ENCODE results near the gene DCAF8.

DCAF8 gene

DNA sequence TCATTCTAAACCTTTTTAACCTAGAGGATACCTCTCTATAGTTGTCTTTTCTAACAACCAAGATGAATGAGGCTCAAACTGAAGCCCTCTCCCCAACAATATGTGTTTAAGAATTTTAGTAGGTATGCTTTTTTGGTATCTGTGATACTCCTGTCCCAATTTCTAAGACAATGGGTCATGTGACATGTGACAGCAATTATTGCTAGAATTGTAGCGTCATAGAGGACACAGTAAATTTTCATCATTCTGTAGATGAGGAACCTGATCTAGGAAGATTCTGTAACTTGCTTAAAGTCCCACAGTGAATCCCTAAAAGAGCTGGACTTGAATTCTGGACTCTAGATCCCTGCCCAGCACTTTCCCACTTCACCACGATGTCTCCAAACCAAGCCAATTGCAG is 83.6 kb downstream of the DCAF8 start:
- no peak for DNase-seq (ENCODE audit: low spot score)
- TF ChIP-seq, protein P1, sequence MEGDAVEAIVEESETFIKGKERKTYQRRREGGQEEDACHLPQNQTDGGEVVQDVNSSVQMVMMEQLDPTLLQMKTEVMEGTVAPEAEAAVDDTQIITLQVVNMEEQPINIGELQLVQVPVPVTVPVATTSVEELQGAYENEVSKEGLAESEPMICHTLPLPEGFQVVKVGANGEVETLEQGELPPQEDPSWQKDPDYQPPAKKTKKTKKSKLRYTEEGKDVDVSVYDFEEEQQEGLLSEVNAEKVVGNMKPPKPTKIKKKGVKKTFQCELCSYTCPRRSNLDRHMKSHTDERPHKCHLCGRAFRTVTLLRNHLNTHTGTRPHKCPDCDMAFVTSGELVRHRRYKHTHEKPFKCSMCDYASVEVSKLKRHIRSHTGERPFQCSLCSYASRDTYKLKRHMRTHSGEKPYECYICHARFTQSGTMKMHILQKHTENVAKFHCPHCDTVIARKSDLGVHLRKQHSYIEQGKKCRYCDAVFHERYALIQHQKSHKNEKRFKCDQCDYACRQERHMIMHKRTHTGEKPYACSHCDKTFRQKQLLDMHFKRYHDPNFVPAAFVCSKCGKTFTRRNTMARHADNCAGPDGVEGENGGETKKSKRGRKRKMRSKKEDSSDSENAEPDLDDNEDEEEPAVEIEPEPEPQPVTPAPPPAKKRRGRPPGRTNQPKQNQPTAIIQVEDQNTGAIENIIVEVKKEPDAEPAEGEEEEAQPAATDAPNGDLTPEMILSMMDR (IDR thresholded peaks at IDR 0.05; ENCODE audit: extremely low read depth, missing control alignments), result no peak

DNA sequence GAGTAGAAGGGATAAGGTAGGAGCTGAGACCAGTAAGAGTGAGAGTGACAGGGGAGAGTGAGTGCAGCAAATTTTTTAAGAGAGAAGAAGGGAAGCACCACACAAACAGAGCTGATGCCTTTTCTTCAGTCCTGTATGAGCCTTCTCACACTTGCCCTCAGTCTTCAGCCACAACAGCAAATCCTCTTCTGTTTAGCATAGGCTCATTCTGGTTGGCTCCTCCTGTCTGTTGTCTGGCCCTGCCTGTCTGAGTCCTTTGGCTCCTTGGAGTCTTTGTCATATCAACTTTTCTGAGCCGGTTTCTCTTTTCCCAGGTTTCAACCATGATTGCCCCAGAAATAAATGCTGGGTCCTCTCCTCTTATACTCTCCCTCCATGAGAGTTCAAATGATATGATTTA is 84.7 kb downstream of the DCAF8 start:
- DNase-seq (ENCODE audit: low spot score), result no peak
- TF ChIP-seq, protein P1 (IDR thresholded peaks at IDR 0.05; ENCODE audit: extremely low read depth, missing control alignments), result no peak

DNA sequence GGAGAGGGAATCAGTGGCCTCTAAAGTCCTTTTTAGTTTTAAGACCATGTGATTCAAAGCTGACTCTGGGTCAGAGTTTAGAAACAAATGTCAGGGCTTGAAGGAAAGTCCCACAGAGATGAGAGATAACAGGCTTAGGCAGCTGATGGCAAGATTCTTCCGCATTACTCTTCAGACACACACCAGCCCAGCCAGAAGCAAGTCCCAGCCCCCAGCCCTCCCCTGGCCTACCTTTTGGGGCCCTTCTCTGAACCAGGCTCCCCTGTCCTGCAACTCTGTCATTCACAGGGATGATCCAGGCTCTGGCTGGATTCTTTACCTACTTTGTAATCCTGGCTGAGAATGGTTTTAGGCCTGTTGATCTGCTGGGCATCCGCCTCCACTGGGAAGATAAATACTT is 85.1 kb downstream of the DCAF8 start:
- DNase-seq (ENCODE audit: low spot score), result no peak
- TF ChIP-seq, protein P1 (IDR thresholded peaks at IDR 0.05; ENCODE audit: extremely low read depth, missing control alignments), result no peak

DNA sequence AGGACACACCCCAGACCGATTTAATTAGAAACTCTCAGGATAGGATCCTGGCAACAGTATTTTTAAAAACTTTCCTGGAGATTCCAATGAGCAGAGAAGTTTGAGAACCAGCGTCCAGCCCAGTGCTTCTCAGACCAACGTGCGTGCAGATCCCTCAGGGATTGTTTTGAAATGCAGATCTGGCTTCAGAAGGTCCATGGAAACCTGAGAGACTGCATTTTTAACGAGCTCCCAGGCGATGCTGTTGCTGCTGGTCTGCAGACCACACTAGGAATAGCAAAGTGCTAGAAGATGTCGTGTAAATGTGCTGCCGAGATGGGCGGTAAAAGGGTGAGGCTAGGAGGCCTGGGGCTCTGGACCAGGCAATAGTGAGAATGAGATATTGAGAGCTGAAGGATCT is 90.4 kb downstream of the DCAF8 start:
- no peak for DNase-seq (ENCODE audit: low spot score)
- TF ChIP-seq, protein P1 (IDR thresholded peaks at IDR 0.05; ENCODE audit: extremely low read depth, missing control alignments), result no peak

DNA sequence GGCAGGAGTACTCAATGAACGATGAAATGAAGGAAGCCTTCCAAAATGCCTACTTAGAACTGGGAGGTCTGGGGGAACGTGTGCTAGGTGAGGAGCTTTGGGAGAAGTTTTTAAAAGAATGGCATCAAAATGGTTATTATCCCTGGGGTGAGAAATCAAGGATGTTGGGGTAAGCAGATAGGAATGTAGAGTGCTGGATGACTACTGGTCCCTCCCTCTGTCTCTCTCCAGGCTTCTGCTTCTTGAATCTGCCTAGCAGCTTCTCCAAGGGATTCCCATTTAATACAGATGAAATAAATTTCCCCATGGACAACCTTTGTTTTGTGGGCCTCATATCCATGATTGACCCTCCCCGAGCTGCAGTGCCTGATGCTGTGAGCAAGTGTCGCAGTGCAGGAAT is 91.0 kb downstream of the DCAF8 start:
- TF ChIP-seq, protein P1 (IDR thresholded peaks at IDR 0.05; ENCODE audit: extremely low read depth, missing control alignments), result no peak

DNA sequence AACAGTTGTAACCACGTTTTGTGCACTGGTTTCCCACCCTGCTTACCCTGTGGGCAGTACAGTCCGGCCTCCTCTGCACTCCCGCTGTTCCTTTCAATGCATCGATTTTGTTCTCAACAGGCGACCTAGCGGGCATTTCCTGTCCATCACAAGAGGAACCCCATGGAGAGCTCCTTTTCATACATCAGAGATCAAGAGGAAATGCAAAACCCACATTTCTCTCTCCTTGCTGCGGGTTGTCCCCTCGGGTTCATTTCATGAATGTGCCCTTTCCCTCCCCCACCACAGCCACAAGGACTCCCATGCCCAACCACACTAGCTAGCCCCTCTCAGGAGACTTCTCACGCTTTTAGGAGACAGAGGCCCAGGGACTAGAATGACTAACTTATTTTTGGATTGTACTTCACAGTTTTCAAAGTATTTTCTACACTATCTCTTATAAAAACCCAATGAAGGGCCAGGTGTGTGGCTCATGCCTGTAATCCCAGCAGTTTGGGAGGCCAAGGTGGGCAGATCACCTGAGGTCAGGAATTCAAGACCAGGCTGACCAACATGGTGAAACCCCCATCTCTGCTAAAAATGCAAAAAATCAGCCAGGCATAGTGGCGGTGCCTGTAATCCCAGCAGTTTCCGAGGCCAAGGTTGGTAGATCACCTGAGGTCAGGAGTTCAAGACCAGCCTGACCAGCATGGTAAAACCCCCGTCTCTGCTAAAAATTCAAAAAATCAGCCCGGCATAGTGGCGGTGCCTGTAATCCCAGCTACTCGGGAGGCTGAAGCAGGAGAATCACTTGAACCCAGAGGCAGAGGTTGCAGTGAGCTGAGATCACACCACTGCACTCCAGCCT is 92.6 kb downstream of the DCAF8 start:
- peak; percentile 38 for DNase-seq (ENCODE audit: low spot score)

More for the DNA sequence above, 91.0 kb downstream of the DCAF8 start:
- DNase-seq (ENCODE audit: low spot score), result no peak

More for the DNA sequence above, 92.6 kb downstream of the DCAF8 start:
- TF ChIP-seq, protein P1 (IDR thresholded peaks at IDR 0.05; ENCODE audit: extremely low read depth, missing control alignments), result no peak
